SK-N-SH treated with all-trans-retinoic acid at 6 μM for 48 hours (cell line): ENCODE measurements around the gene SEL1L3.

Experiments
- ATAC-seq: fragments of 200-7000 bp; cut with Tn5 transposase; 3 replicates; pipeline ENCODE4 v1.9.1; 2020; ENCODE audit warnings: mild to moderate bottlenecking, moderate library complexity
- ARNTL ChIP-seq: fragments of 450-650 bp; formaldehyde crosslinking; IDR thresholded peaks from 2 replicates; pipeline ENCODE4 v1.5.0; 2020; ENCODE audit warnings: low read depth, mild to moderate bottlenecking, moderate library complexity, borderline replicate concordance
- BACH2 ChIP-seq: fragments of 250-450 bp; sonication (Bioruptor Pico); IDR thresholded peaks from 2 replicates; pipeline ENCODE4 v1.9.0; 2021; ENCODE audit warnings: mild to moderate bottlenecking, borderline replicate concordance
- CSDC2 ChIP-seq: fragments of 250-450 bp; sonication (Bioruptor Pico); IDR thresholded peaks from 2 replicates; pipeline ENCODE4 v1.5.0; 2020; ENCODE audit warnings: mild to moderate bottlenecking, moderate library complexity
- ESRRG ChIP-seq: fragments of 250-450 bp; sonication (Bioruptor Pico); IDR thresholded peaks from 2 replicates; pipeline ENCODE4 v1.6.1; 2021; ENCODE audit warnings: mild to moderate bottlenecking
- GLIS3 ChIP-seq: fragments of 250-450 bp; sonication (Bioruptor Pico); IDR thresholded peaks from 2 replicates; pipeline ENCODE4 v1.5.0; 2020; ENCODE audit warnings: mild to moderate bottlenecking, moderate library complexity
- ISL1 ChIP-seq: fragments of 250-450 bp; sonication (Bioruptor Pico); IDR thresholded peaks from 2 replicates; pipeline ENCODE4 v2.1.2; 2022; ENCODE audit warnings: mild to moderate bottlenecking, moderate library complexity
- OSR1 ChIP-seq: fragments of 250-450 bp; sonication (Bioruptor Pico); IDR thresholded peaks from 2 replicates; pipeline ENCODE4 v1.8.0; 2022; ENCODE audit warnings: moderate library complexity, mild to moderate bottlenecking, inconsistent platforms
- PPARA ChIP-seq: fragments of 250-450 bp; sonication (Bioruptor Pico); IDR thresholded peaks from 2 replicates; pipeline ENCODE4 v1.5.0; 2020; ENCODE audit warnings: mild to moderate bottlenecking, borderline replicate concordance
- RARB ChIP-seq: fragments of 250-450 bp; sonication (Bioruptor Pico); IDR thresholded peaks from 2 replicates; pipeline ENCODE4 v1.8.0; 2021; ENCODE audit warnings: mild to moderate bottlenecking, moderate library complexity
- SNAI2 ChIP-seq: fragments of 250-450 bp; sonication (Bioruptor Pico); IDR thresholded peaks from 2 replicates; pipeline ENCODE4 v1.5.0; 2020; ENCODE audit warnings: mild to moderate bottlenecking, moderate library complexity
- TOX ChIP-seq: fragments of 250-450 bp; sonication (Bioruptor Pico); IDR thresholded peaks from 2 replicates; pipeline ENCODE4 v1.8.0; 2021; ENCODE audit warnings: mild to moderate bottlenecking, moderate library complexity, borderline replicate concordance
- TSHZ2 ChIP-seq: fragments of 250-450 bp; sonication (Bioruptor Pico); IDR thresholded peaks from 2 replicates; pipeline ENCODE4 v1.5.0; 2020; ENCODE audit warnings: mild to moderate bottlenecking, moderate library complexity
- ZC3H10 ChIP-seq: fragments of 250-450 bp; sonication (Bioruptor Pico); IDR thresholded peaks from 2 replicates; pipeline ENCODE4 v1.5.1; 2021; ENCODE audit warnings: mild to moderate bottlenecking, moderate library complexity
- ZFP3 ChIP-seq: fragments of 250-450 bp; sonication (Bioruptor Pico); IDR thresholded peaks from 2 replicates; pipeline ENCODE4 v1.5.0; 2020; ENCODE audit warnings: mild to moderate bottlenecking, moderate library complexity
- ZFP30 ChIP-seq: fragments of 450-650 bp; formaldehyde crosslinking; IDR thresholded peaks from 2 replicates; pipeline ENCODE4 v1.5.0; 2022; ENCODE audit warnings: mild to moderate bottlenecking, moderate library complexity
- ZNF565 ChIP-seq: fragments of 450-650 bp; formaldehyde crosslinking; conservative IDR thresholded peaks from 2 replicates; pipeline ENCODE4 v1.5.0; 2020; ENCODE audit warnings: low read depth, mild to moderate bottlenecking, moderate library complexity
- ZNF70 ChIP-seq: fragments of 450-650 bp; formaldehyde crosslinking; IDR thresholded peaks from 2 replicates; pipeline ENCODE4 v1.5.0; 2020; ENCODE audit warnings: mild to moderate bottlenecking, moderate library complexity
- ZNF8 ChIP-seq: fragments of 450-650 bp; formaldehyde crosslinking; IDR thresholded peaks from 2 replicates; pipeline ENCODE4 v1.5.0; 2020; ENCODE audit warnings: mild to moderate bottlenecking, moderate library complexity
- TF ChIP-seq, protein P1 (sequence below): fragments of 250-450 bp; sonication (Bioruptor Pico); IDR thresholded peaks from 2 replicates; pipeline ENCODE4 v1.5.1; 2021; ENCODE audit warnings: mild to moderate bottlenecking, moderate library complexity
- TF ChIP-seq, protein P2 (sequence below): fragments of 250-450 bp; sonication (Bioruptor Pico); IDR thresholded peaks from 2 replicates; pipeline ENCODE4 v1.8.0; 2020; ENCODE audit warnings: mild to moderate bottlenecking, moderate library complexity, borderline replicate concordance
- TF ChIP-seq, protein P3 (sequence below): fragments of 250-450 bp; sonication (Bioruptor Pico); IDR thresholded peaks from 2 replicates; pipeline ENCODE4 v1.5.1; 2020; ENCODE audit warnings: low read depth, mild to moderate bottlenecking, moderate library complexity

Gene SEL1L3

GRCh38 chr4:25862411-25863346 lies at the start of gene SEL1L3:
Gene SEL1L3, minus strand, starts transcription at chr4:25862988. Its CDS starts 152 bp downstream, at chr4:25862836.
- peak; percentile 13 for ATAC-seq

DNA sequence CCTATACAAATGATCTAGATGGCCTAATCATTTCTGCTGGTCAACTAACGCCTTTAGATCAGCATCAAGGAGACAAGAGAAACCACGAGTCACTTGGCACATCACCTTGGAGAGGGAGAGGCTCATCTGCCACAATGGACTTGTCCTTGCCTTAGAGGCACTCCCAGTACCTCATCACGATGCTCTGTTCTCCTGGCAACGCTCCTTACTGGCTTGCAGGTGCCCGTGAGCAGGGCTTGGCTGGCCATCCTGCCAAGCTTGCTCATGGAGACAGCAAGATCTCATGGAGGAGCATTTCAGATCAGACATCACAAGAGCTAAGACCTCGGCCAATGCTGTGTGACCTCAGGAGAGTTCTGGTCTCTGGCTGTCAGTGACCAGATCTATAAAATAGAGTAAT lies 48.6 kb upstream of the SEL1L3 start:
- no peak for TF ChIP-seq ARNTL
- no peak for TF ChIP-seq CSDC2 (CRISPR knock-in tag)
- no peak for TF ChIP-seq RARB (CRISPR knock-in tag)
- no peak for TF ChIP-seq OSR1 (CRISPR knock-in tag)
- no peak for TF ChIP-seq SNAI2 (CRISPR knock-in tag)
- TF ChIP-seq ZFP30 (CRISPR knock-in tag): no peak
- TF ChIP-seq ESRRG (CRISPR knock-in tag): no peak
- TF ChIP-seq, protein P1, sequence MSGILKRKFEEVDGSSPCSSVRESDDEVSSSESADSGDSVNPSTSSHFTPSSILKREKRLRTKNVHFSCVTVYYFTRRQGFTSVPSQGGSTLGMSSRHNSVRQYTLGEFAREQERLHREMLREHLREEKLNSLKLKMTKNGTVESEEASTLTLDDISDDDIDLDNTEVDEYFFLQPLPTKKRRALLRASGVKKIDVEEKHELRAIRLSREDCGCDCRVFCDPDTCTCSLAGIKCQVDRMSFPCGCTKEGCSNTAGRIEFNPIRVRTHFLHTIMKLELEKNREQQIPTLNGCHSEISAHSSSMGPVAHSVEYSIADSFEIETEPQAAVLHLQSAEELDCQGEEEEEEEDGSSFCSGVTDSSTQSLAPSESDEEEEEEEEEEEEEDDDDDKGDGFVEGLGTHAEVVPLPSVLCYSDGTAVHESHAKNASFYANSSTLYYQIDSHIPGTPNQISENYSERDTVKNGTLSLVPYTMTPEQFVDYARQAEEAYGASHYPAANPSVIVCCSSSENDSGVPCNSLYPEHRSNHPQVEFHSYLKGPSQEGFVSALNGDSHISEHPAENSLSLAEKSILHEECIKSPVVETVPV (CRISPR knock-in tag): no peak
- TF ChIP-seq GLIS3 (CRISPR knock-in tag): no peak
- TF ChIP-seq ZNF70 (CRISPR knock-in tag): no peak
- TF ChIP-seq ISL1 (CRISPR knock-in tag): no peak
- no peak for TF ChIP-seq PPARA (CRISPR knock-in tag)
- TF ChIP-seq TOX: no peak
- TF ChIP-seq ZNF565: no peak
- TF ChIP-seq ZC3H10 (CRISPR knock-in tag): no peak

More at GRCh38 chr4:25862411-25863346, at the start of gene SEL1L3:
- TF ChIP-seq, protein P1 (CRISPR knock-in tag): no peak
- TF ChIP-seq GLIS3 (CRISPR knock-in tag): no peak
- TF ChIP-seq TSHZ2 (CRISPR knock-in tag): no peak
- no peak for TF ChIP-seq ZNF70 (CRISPR knock-in tag)
- no peak for TF ChIP-seq ISL1 (CRISPR knock-in tag)
- TF ChIP-seq, protein P2, sequence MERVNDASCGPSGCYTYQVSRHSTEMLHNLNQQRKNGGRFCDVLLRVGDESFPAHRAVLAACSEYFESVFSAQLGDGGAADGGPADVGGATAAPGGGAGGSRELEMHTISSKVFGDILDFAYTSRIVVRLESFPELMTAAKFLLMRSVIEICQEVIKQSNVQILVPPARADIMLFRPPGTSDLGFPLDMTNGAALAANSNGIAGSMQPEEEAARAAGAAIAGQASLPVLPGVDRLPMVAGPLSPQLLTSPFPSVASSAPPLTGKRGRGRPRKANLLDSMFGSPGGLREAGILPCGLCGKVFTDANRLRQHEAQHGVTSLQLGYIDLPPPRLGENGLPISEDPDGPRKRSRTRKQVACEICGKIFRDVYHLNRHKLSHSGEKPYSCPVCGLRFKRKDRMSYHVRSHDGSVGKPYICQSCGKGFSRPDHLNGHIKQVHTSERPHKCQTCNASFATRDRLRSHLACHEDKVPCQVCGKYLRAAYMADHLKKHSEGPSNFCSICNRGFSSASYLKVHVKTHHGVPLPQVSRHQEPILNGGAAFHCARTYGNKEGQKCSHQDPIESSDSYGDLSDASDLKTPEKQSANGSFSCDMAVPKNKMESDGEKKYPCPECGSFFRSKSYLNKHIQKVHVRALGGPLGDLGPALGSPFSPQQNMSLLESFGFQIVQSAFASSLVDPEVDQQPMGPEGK: no peak
- no peak for TF ChIP-seq ZC3H10 (CRISPR knock-in tag)
- no peak for TF ChIP-seq ZNF565
- no peak for TF ChIP-seq OSR1 (CRISPR knock-in tag)
- TF ChIP-seq TOX: no peak
- TF ChIP-seq, protein P3, sequence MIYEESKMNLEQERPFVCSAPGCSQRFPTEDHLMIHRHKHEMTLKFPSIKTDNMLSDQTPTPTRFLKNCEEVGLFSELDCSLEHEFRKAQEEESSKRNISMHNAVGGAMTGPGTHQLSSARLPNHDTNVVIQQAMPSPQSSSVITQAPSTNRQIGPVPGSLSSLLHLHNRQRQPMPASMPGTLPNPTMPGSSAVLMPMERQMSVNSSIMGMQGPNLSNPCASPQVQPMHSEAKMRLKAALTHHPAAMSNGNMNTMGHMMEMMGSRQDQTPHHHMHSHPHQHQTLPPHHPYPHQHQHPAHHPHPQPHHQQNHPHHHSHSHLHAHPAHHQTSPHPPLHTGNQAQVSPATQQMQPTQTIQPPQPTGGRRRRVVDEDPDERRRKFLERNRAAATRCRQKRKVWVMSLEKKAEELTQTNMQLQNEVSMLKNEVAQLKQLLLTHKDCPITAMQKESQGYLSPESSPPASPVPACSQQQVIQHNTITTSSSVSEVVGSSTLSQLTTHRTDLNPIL (CRISPR knock-in tag): no peak
- TF ChIP-seq PPARA (CRISPR knock-in tag): no peak
- TF ChIP-seq ZNF8 (CRISPR knock-in tag): no peak
- no peak for TF ChIP-seq CSDC2 (CRISPR knock-in tag)
- no peak for TF ChIP-seq RARB (CRISPR knock-in tag)
- no peak for TF ChIP-seq SNAI2 (CRISPR knock-in tag)
- TF ChIP-seq ZFP30 (CRISPR knock-in tag): no peak
- no peak for TF ChIP-seq ZFP3 (CRISPR knock-in tag)
- no peak for TF ChIP-seq BACH2 (CRISPR knock-in tag)

More for the DNA sequence above, 48.6 kb upstream of the SEL1L3 start:
- ATAC-seq: no peak
